B cell (primary cell): Measurements from ENCODE around the gene NCAM1. TPM values are rescaled to one million over a fixed set of nuclear protein-coding genes. Genes with fewer than 3 reads are reported as not detected.

ENCODE experiments used
- ATAC-seq: fragments of 200-7000 bp; cut with Tn5 transposase; one replicate; pipeline ENCODE4 v1.10.0; 2021; ENCODE audit warnings: low read depth, mild to moderate bottlenecking, moderate number of reproducible peaks, moderate library complexity
- CTCF ChIA-PET: fragments of 350-600 bp; sonication (Branson Sonifier 250); formaldehyde crosslinking; loops from one replicate; lab custom pipeline; 2021; ENCODE audit warnings: antibody characterized with exemption, inconsistent platforms; lab: Charles Lee
- POLR2A ChIA-PET: fragments of 350-600 bp; sonication (Branson Sonifier 250); formaldehyde crosslinking; loops from one replicate; lab custom pipeline; 2021; ENCODE audit warnings: antibody characterized with exemption; lab: Charles Lee
- DNase-seq: peaks from one replicate; pipeline ENCODE4 v3.0.0; 2013
- H2AFZ ChIP-seq: 2 replicates; pipeline ENCODE4 v1.6.1; 2012; ENCODE audit warnings: mild to moderate bottlenecking, low read depth, low read length; ENCODE audit not compliant: insufficient read depth, poor library complexity, severe bottlenecking
- H3K27ac ChIP-seq, 2 donors: 1 replicate in 1 of 2; 2 replicates in 1 of 2; pipeline ENCODE4 v1.5.1; 2012 to 2013; ENCODE audit warnings: low read length in 2 of 2, mild to moderate bottlenecking in 2 of 2, moderate library complexity in 1 of 2
- H3K27me3 ChIP-seq, 4 experiments: fragments of 200-600 bp in 1 of 4; sonication (generic) in 1 of 4; replicated peaks in 1 of 4; 1 replicate in 2 of 4; 2 replicates in 2 of 4; pipeline versions ENCODE4 v1.6.1 to v1.7.0; 2013 to 2016; ENCODE audit warnings: low read length in 3 of 4, mild to moderate bottlenecking in 2 of 4, mixed read lengths in 1 of 4, moderate library complexity in 1 of 4; ENCODE audit not compliant: insufficient read depth in 4 of 4, control insufficient read depth in 3 of 4; ENCODE audit errors: control extremely low read depth in 1 of 4
- H3K36me3 ChIP-seq, 2 experiments: replicated peaks in 1 of 2; 1 replicate in 1 of 2; 2 replicates in 1 of 2; pipeline versions ENCODE4 v1.6.1 to v1.7.1; 2013; ENCODE audit warnings: low read length in 1 of 2; ENCODE audit not compliant: insufficient read depth in 2 of 2, control insufficient read depth in 1 of 2; ENCODE audit errors: control extremely low read depth in 1 of 2, extremely low read depth in 1 of 2
- H3K4me1 ChIP-seq, 2 donors: fragments of 200-600 bp in 1 of 2; sonication (generic) in 1 of 2; 1 replicate in 1 of 2; 2 replicates in 1 of 2; pipeline versions ENCODE4 v1.5.1 to v1.6.1; 2013 to 2017; ENCODE audit warnings: low read length in 2 of 2; ENCODE audit not compliant: control insufficient read depth in 2 of 2, insufficient read depth in 2 of 2
- H3K4me2 ChIP-seq: replicated peaks from 2 replicates; pipeline ENCODE3; 2012; ENCODE audit warnings: mild to moderate bottlenecking, low read depth, low read length; ENCODE audit not compliant: poor library complexity, severe bottlenecking
- H3K4me3 ChIP-seq, 5 experiments: fragments of 200-600 bp in 1 of 5; sonication (generic) in 1 of 5; 1 replicate in 3 of 5; 2 replicates in 2 of 5; pipeline versions ENCODE4 v1.5.1 to v1.7.0; 2011 to 2016; ENCODE audit warnings: low read length in 4 of 5, mild to moderate bottlenecking in 4 of 5, low read depth in 2 of 5, control low read depth in 1 of 5, moderate library complexity in 1 of 5; ENCODE audit not compliant: insufficient read depth in 1 of 5; ENCODE audit errors: control extremely low read depth in 1 of 5, extremely low read depth in 1 of 5
- H3K79me2 ChIP-seq: fragments of 200-600 bp; sonication (generic); one replicate; pipeline ENCODE4 v1.6.0; 2016; ENCODE audit warnings: low read length; ENCODE audit not compliant: control insufficient read depth, insufficient read depth
- H3K9ac ChIP-seq: fragments of 200-600 bp; sonication (generic); 2 replicates; pipeline ENCODE4 v1.6.1; 2017; ENCODE audit warnings: mild to moderate bottlenecking, low read length, moderate library complexity
- H3K9me3 ChIP-seq, 3 donors: one replicate each; pipeline versions ENCODE4 v1.6.1 to v1.7.1; 2013; ENCODE audit warnings: low read length in 2 of 3; ENCODE audit not compliant: control insufficient read depth in 2 of 3, insufficient read depth in 1 of 3; ENCODE audit errors: control extremely low read depth in 1 of 3
- H4K20me1 ChIP-seq: 2 replicates; pipeline ENCODE4 v1.6.0; 2012; ENCODE audit warnings: mild to moderate bottlenecking, low read length; ENCODE audit not compliant: insufficient read depth, control insufficient read depth, poor library complexity, severe bottlenecking
- H3K27ac Mint-ChIP-seq: one replicate; pipeline ENCODE4 v1.8.0; 2021; ENCODE audit warnings: mixed read lengths
- H3K27me3 Mint-ChIP-seq: one replicate; pipeline ENCODE4 v1.8.0; 2021; ENCODE audit warnings: mixed read lengths
- H3K4me1 Mint-ChIP-seq: one replicate; pipeline ENCODE4 v1.8.0; 2021; ENCODE audit warnings: mixed read lengths
- H3K4me3 Mint-ChIP-seq: one replicate; pipeline ENCODE4 v1.8.0; 2021; ENCODE audit warnings: mixed read lengths
- H3K9me3 Mint-ChIP-seq: one replicate; pipeline ENCODE4 v1.8.0; 2022; ENCODE audit warnings: mixed read lengths; ENCODE audit not compliant: insufficient read depth
- CTCF ChIP-seq: fragments of 200-600 bp; IDR thresholded peaks from one replicate; pipeline ENCODE4 v1.8.0; 2022; ENCODE audit warnings: antibody characterized with exemption, mild to moderate bottlenecking
- EZH2 ChIP-seq: IDR thresholded peaks from 2 replicates; pipeline ENCODE4 v1.6.1; 2012; ENCODE audit warnings: borderline replicate concordance, low read depth, mild to moderate bottlenecking, moderate library complexity, low read length; ENCODE audit not compliant: insufficient read depth, poor library complexity, severe bottlenecking
- WGBS: methylation state at CpG from one replicate; pipeline ENCODE4 v1.1.5; 2013; ENCODE audit warnings: missing lambda C conversion rate; ENCODE audit not compliant: insufficient coverage; 5-methylcytosine and 5-hydroxymethylcytosine counted together
- intact Hi-C: fragments of 100-400 bp; cut with micrococcal nuclease; formaldehyde crosslinking; loops from one replicate; pipeline ENCODE4 v1.10.0; 2022
- polyA plus RNA-seq: library from polyadenylated mRNA; depleted of rRNA; stranded (reverse); fragments of >200 nt; gene quantifications from 2 replicates; pipeline ENCODE4 v1.2.3, GENCODE V29; 2012
- total RNA-seq, 2 donors: library from RNA; stranded (reverse); fragments of 120-200 nt in 1 of 2; gene quantifications; 1 replicate in 1 of 2; 2 replicates in 1 of 2; pipeline versions ENCODE4 v1.2.3 to v1.2.4, GENCODE V29; 2013 to 2022

NCAM1 gene
- total and polyA plus RNA-seq, 2 donors (not counting 1 experiment from before 2014, with no cell fraction given): 0.37 TPM; not detected in 1

GRCh38 chr11:112993808-112994207 lies 32.6 kb downstream of the NCAM1 start:
- POLR2A ChIA-PET: no interaction called here
- H4K20me1 ChIP-seq: no peaks in the 10 kb centered on the region
- CTCF ChIA-PET: no interaction called here

GRCh38 chr11:112995423-112996090 lies 34.3 kb downstream of the NCAM1 start:
- 88% methylated on average over 1 of the region's 2 CpGs for WGBS
- no peak overlapping the region for H3K27ac Mint-ChIP-seq
- H3K27me3 Mint-ChIP-seq: peaks cover 14% of the 10 kb centered on the region
- ChIA-PET CTCF (no interaction called here), POLR2A (no interaction called here)
- no peak overlapping the region for H2AFZ ChIP-seq
- no peaks in the 10 kb centered on the region for H3K27me3 ChIP-seq
- ATAC-seq (no peak), DNase-seq (no peak)
- H3K4me1 Mint-ChIP-seq: no peaks in the 10 kb centered on the region
- no peaks in the 10 kb centered on the region for H3K9me3 ChIP-seq
- intact Hi-C loops: no loop called here
- no peak overlapping the region for H3K27ac ChIP-seq
- H3K36me3 ChIP-seq: no peaks in the 10 kb centered on the region
- no peak overlapping the region for H3K4me3 ChIP-seq
- H3K9me3 Mint-ChIP-seq: no peaks in the 10 kb centered on the region
- H3K4me2 ChIP-seq: no peak overlapping the region
- no peaks in the 10 kb centered on the region for H4K20me1 ChIP-seq
- no peaks in the 10 kb centered on the region for H3K4me1 ChIP-seq
- no peak overlapping the region for H3K9ac ChIP-seq
- no peak overlapping the region for H3K4me3 Mint-ChIP-seq
- no peaks in the 10 kb centered on the region for H3K79me2 ChIP-seq
- TF ChIP-seq EZH2 (no peak), CTCF (no peak)

More at GRCh38 chr11:112993808-112994207, 32.6 kb downstream of the NCAM1 start:
- Mint-ChIP-seq H3K4me1 (no peaks in the 10 kb centered on the region), H3K9me3 (peaks cover 2% of the 10 kb centered on the region), H3K4me3 (no peak overlapping the region), H3K27ac (no peak overlapping the region), H3K27me3 (peaks cover 14% of the 10 kb centered on the region)
- no peak overlapping the region for H3K9ac ChIP-seq
- no peak overlapping the region for H3K4me2 ChIP-seq
- no peaks in the 10 kb centered on the region for H3K4me1 ChIP-seq
- H3K36me3 ChIP-seq: no peaks in the 10 kb centered on the region
- H3K27ac ChIP-seq: no peak overlapping the region
- H3K9me3 ChIP-seq: peaks cover 0 to 9% (median 9%) of the 10 kb centered on the region in 3 donors
- no peak overlapping the region for H3K4me3 ChIP-seq
- intact Hi-C loops: no loop called here
- no peaks in the 10 kb centered on the region for H3K27me3 ChIP-seq
- no peaks in the 10 kb centered on the region for H3K79me2 ChIP-seq
- DNase-seq (no peak), ATAC-seq (no peak)
- TF ChIP-seq CTCF: no peak
- no peak overlapping the region for H2AFZ ChIP-seq
